ENCODE results near the gene CUL1.

The CUL1 gene

DNA sequence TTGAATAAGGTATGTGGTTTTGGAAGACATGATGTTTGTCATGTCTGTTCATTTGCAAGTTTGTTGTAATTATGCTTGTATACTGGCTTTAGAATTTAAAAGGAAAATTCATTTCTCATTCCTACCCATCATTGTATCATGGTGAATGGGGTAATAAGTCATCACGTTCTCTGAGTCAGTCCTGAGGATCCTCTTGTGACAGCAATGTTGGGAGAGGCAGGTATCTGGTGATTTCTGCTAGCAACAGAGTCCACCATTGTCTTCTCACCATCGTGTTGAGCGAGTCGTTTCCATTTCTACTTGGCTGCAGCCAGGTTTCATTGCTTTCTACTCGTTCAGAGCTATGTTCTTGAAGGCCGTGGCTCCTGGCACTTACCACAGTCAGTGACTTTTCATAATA, 16.3 kb downstream of the CUL1 start:
- in situ Hi-C loops (cut with MboI; ENCODE audit: low sequenced_read_pairs), result no loop called here

GRCh38 chr7:148717266-148717793, 18.6 kb downstream of the CUL1 start:
- in situ Hi-C loops (cut with MboI; ENCODE audit: low sequenced_read_pairs), result no loop called here

DNA sequence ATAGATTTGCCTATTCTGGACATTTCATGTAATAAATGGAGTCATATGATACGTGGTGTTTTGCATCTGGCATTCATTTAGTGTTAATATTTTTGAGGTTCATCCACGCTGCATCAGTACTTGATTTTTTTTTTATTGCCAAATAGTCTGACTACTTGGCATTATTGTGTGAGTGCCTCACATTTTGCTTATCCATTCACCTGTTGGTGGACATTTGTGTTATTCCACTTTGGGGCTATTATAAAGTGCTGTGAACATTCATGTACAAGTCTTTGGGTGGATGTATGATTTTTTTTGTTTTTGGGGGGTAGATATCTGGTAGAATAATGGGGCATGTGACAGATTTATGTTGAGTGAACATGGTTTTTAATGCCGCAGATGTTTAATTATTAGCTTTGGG, 19.7 kb downstream of the CUL1 start:
- in situ Hi-C loops (cut with MboI; ENCODE audit: low sequenced_read_pairs), result no loop called here

- in situ Hi-C loops (cut with MboI; ENCODE audit: low sequenced_read_pairs), result no loop called here
Measured at GRCh38 chr7:148719753-148720152, 21.1 kb downstream of the CUL1 start.

GRCh38 chr7:148720472-148720871, 21.8 kb downstream of the CUL1 start:
- in situ Hi-C loops (cut with MboI; ENCODE audit: low sequenced_read_pairs), result no loop called here

GRCh38 chr7:148721390-148721789, 22.7 kb downstream of the CUL1 start:
- in situ Hi-C loops (cut with MboI; ENCODE audit: low sequenced_read_pairs), result no loop called here

DNA sequence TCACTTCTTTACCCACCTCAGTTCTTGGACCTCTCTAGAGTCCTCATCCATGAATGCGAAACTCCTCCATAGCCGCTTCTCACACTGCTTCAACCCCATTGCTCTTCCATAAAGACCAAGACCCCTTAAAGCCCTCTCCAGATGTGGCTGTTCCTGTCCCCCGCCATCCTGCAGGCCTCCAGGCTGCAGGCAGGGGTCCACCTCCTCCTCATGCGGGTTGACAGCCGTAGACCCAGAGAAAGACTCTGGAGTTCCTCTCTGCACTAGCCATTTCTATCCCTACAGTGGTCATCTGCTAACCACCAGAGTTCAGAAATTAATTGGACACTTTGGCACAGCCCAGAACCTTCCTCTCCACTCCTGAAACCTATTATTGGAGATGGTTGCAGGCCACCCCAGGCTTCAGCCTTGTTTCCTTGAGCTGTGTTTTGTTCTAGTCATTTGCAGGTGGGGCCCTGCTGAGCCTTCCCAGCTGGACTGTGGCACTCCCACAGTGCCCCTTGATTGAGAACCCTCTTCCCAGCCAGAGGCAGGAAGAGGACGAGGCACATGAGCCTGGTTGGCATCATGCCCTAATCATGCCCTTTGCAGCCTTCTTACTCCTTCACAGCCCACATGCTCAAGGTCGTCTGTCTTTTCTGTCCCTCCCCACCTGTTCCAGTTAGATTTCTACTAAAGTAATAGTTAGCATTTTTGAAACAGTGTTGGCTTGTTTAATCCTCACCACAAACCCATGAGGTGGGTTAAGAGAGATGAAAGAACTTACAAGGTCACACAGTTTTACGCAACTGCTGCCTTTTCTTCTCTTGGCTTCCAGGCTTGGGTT, 23.9 kb downstream of the CUL1 start:
- in situ Hi-C loops (cut with MboI; ENCODE audit: low sequenced_read_pairs), result no loop called here

GRCh38 chr7:148723166-148723559, 24.5 kb downstream of the CUL1 start:
- in situ Hi-C loops (cut with MboI; ENCODE audit: low sequenced_read_pairs), result no loop called here

GRCh38 chr7:148723846-148724245, 25.1 kb downstream of the CUL1 start:
- in situ Hi-C loops (cut with MboI; ENCODE audit: low sequenced_read_pairs), result no loop called here

- in situ Hi-C loops (cut with MboI; ENCODE audit: low sequenced_read_pairs), result no loop called here
Measured at GRCh38 chr7:148726385-148726784, 27.7 kb downstream of the CUL1 start.

DNA sequence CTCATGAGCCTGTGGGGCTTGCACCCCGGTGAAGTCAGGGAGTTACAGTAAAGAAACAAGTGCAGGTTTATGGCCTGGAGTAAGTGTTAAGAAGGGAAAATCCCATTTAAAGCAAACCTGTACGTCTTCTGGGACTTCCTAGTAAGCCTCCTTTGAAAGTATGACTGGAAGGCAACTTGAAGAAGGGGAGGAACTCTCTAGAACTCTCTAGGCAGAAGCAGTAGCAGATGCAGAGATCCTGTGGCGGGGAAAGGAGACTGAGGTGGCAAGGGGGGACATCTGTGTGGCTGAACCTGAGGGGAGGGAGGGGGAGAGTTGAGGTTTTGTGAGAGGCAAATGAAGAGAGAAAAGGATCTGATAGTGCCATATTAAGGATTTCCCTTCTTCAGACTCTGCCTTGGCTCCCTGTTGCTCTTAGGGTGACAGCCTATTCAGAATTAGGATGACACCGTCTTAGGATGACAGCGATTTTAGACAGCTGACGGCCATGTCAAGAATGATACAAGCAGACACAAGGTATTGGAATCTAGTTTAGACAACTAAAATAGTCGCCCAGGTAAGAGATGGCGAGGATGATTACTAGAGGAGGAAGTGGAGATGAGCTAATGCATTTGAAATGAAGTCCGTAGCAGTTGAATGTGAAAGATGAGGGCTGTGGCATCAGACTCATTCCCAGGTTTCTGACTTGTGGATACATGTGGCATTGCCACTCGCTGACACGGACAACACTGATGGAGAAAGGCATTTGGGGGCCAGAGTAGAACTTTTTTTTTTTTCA, 29.0 kb downstream of the CUL1 start:
- in situ Hi-C loops (cut with MboI; ENCODE audit: low sequenced_read_pairs), result no loop called here

DNA sequence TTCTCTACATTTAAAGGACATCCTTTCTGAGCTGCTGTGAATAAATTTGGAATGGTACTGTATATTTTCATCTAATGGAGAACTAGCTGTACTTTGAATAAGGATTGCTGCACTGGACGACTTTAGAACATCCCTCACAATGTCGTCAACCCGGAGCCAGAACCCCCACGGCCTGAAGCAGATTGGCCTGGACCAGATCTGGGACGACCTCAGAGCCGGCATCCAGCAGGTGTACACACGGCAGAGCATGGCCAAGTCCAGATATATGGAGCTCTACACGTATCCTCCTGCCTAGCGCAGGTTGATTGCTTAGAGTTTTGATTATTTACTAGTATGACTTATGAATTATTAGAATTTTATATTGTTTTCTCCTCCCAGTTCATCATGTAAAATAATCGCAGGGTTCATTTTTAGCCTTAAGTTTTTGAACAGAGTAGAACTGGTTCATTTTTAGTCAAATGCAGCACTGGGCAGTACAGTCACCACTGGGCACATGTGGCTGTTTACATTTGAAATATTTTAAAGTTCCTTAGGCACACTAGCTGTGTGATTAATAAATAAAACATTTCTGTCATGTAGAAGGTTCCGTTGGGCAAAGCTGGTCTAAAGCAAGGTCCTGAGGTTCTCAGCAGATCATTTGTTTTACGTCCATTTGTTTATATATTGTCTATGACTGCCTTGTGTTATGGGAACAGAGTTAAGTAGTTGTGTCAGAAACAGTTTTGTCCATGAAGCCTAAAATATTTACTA, 31.5 kb downstream of the CUL1 start:
- in situ Hi-C loops (cut with MboI; ENCODE audit: low sequenced_read_pairs), result no loop called here

- in situ Hi-C loops (cut with MboI; ENCODE audit: low sequenced_read_pairs), result no loop called here
Measured at GRCh38 chr7:148732862-148733261, 34.2 kb downstream of the CUL1 start.

DNA sequence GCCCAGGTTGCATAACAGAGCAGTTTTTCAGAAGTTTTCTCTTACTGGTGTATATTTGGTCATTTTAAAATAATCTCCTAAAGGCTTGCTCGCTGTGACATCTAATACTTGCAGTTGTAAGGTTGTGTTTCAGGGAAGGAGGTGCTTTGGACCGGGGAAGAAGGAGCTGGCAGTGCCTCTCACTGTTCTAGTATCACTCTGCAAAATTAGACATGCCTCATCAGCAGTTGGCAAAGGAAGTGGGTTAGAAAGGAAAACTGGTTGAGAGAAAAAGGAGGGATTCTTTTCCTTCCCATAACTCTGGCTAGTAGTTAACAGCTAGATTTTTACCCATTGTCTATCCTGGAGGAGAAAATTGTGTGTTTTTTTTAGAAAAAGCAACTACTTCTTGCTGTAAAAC, 34.8 kb downstream of the CUL1 start:
- in situ Hi-C loops (cut with MboI; ENCODE audit: low sequenced_read_pairs), result no loop called here

GRCh38 chr7:148735141-148735540, 36.4 kb downstream of the CUL1 start:
- in situ Hi-C loops (cut with MboI; ENCODE audit: low sequenced_read_pairs), result no loop called here

DNA sequence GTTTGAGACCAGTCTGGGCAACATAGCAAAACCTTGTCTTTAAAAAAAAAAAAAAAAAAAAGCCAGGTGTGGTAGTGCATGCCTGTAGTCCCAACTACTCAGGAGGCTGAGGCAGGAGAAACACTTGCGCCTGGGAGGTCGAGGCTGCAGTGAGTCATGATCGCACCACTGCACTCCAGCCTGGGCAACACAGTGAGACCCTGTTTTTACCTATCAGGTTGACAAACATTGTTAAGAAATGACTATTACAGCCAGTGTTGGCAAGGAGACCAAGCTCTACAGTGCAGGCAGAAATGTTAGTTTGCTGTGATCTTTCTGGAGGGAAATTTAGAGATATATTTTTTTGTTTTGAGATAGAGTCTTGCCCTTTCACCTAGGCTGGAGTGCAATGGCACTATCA, 37.3 kb downstream of the CUL1 start:
- in situ Hi-C loops (cut with MboI; ENCODE audit: low sequenced_read_pairs), result no loop called here

DNA sequence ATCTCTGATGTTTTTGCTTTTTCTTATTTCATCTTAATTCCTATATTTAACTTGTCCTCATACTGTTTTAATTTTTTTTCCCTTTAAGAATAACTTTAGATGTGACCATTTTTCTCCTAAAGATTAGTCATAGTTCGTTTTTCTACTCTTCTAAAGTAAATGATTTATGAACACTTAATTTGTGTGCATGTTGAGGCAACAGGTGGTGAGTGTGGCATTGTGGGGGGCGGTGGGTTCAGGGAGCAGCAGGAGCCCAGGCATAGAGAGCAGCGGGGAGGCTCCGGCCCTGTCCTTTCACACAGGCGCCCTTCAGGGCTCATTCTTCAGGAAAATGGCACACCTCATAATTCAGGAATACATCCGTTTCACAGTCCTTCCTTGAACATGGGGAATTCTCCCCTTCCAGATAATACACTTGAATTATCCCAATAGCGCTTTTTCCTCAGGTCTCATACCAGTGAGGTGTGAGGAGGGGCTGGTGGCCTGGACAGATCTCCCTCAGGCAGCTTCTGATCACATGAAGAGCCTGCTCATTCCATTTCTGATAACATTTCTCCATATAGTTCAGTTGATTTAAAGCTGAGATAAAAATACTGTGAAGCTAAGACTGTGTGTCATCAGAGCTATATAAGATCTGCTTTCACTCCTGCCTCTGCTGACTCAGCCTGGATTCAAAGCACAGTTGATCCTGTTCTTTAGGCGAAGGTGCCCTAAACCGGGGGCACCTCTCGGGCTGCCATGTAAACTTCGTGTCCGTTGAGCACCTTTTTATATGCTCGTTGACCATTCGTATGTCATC, 40.2 kb downstream of the CUL1 start:
- in situ Hi-C loops (cut with MboI; ENCODE audit: low sequenced_read_pairs), result no loop called here

GRCh38 chr7:148746135-148746534, 47.4 kb downstream of the CUL1 start:
- in situ Hi-C loops (cut with MboI; ENCODE audit: low sequenced_read_pairs), result no loop called here

GRCh38 chr7:148747274-148747673, 48.6 kb downstream of the CUL1 start:
- in situ Hi-C loops (cut with MboI; ENCODE audit: low sequenced_read_pairs), result no loop called here

All from hTERT RPE-1 (cell line).